ENCODE results near the gene EML6.
A peak's percentile ranks its signal among the peaks of the same experiment; 100 is the strongest.

Gene EML6

GRCh38 chr2:54701029-54701428 is 22.4 kb upstream of the EML6 start:
- Histone ChIP-seq H3K9me3 (ENCODE audit: low read depth, low read length) (no peaks in the 10 kb centered on the region), H3K36me3 (ENCODE audit: insufficient read depth, low read length) (no peaks in the 10 kb centered on the region), H3K9ac (ENCODE audit: insufficient read length) (no peak overlapping the region), H3K27ac (no peak overlapping the region), H3K4me3 (no peak overlapping the region)
- DNase-seq (ENCODE audit: low read depth, low spot score): no peak
- TF ChIP-seq EZH2 (IDR thresholded peaks at IDR 0.05): no peak
- no peak for TF ChIP-seq POLR2AphosphoS5 (IDR thresholded peaks at IDR 0.05; ENCODE audit: borderline replicate concordance, low read depth, low read length)
- no peak for TF ChIP-seq FOXP2 (optimal IDR thresholded peaks at IDR 0.05; ENCODE audit: control extremely low read depth, extremely low read length, insufficient read depth)

DNA sequence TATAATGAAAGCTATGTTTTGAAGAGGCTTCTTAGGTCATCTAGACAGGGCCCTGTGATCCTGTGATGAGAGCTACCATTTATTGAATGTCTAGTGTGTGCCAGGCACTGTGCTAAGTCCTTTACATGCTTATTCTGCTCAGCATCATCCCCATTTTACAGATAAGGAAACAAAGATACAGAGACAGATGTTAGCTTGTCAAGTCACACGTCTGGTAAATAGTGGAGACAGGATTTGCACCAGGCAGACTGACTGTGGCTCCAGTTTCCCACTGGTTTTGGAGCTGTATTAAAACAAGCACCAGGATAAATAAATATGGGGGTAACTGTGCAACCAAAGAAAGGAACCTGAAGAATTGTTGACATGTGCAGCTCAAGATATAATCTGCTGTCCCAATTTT is 19.2 kb upstream of the EML6 start:
- TF ChIP-seq POLR2AphosphoS5 (IDR thresholded peaks at IDR 0.05; ENCODE audit: borderline replicate concordance, low read depth, low read length) (no peak), EZH2 (IDR thresholded peaks at IDR 0.05) (no peak), FOXP2 (optimal IDR thresholded peaks at IDR 0.05; ENCODE audit: control extremely low read depth, extremely low read length, insufficient read depth) (no peak)
- Histone ChIP-seq H3K4me3 (no peak overlapping the region), H3K9ac (ENCODE audit: insufficient read length) (no peak overlapping the region), H3K9me3 (ENCODE audit: low read depth, low read length) (no peaks in the 10 kb centered on the region), H3K27ac (no peak overlapping the region), H3K36me3 (ENCODE audit: insufficient read depth, low read length) (no peaks in the 10 kb centered on the region)
- no peak for DNase-seq (ENCODE audit: low read depth, low spot score)

- H3K36me3 ChIP-seq (ENCODE audit: insufficient read depth, low read length): no peaks in the 10 kb centered on the region
- no peaks in the 10 kb centered on the region for H3K9me3 ChIP-seq (ENCODE audit: low read depth, low read length)
- peak; percentile 66 for DNase-seq (ENCODE audit: low read depth, low spot score)
- H3K4me3 ChIP-seq: no peak overlapping the region
- no peak overlapping the region for H3K9ac ChIP-seq (ENCODE audit: insufficient read length)
- TF ChIP-seq FOXP2 (optimal IDR thresholded peaks at IDR 0.05; ENCODE audit: control extremely low read depth, extremely low read length, insufficient read depth) (no peak), POLR2AphosphoS5 (IDR thresholded peaks at IDR 0.05; ENCODE audit: borderline replicate concordance, low read depth, low read length) (no peak), EZH2 (IDR thresholded peaks at IDR 0.05) (no peak)
- no peak overlapping the region for H3K27ac ChIP-seq
Observed at GRCh38 chr2:54704688-54705605, 18.5 kb upstream of the EML6 start.

DNA sequence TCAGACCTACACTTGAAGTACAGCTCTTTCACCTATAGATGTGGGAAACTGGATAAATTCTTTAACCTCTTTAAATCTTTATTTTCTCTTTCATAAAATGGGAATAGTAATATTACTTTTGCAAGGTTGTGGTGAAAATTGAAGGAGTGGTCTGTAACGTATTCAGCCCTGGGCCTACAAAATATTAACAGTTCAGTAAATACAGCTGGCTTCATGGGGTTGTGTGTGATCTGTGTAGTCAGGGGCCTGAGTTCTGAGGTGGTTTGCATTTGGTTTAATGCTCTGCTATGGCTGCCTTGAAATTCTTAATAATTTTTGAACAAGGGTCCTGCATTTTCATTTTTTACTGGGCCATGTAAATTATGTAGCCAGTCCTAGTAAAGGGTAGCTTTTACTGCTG is 16.8 kb upstream of the EML6 start:
- H3K27ac ChIP-seq: no peak overlapping the region
- no peak overlapping the region for H3K9ac ChIP-seq (ENCODE audit: insufficient read length)
- TF ChIP-seq POLR2AphosphoS5 (IDR thresholded peaks at IDR 0.05; ENCODE audit: borderline replicate concordance, low read depth, low read length) (no peak), FOXP2 (optimal IDR thresholded peaks at IDR 0.05; ENCODE audit: control extremely low read depth, extremely low read length, insufficient read depth) (no peak), EZH2 (IDR thresholded peaks at IDR 0.05) (no peak)
- no peak overlapping the region for H3K4me3 ChIP-seq
- no peaks in the 10 kb centered on the region for H3K9me3 ChIP-seq (ENCODE audit: low read depth, low read length)
- DNase-seq (ENCODE audit: low read depth, low spot score): no peak
- H3K36me3 ChIP-seq (ENCODE audit: insufficient read depth, low read length): no peaks in the 10 kb centered on the region

DNA sequence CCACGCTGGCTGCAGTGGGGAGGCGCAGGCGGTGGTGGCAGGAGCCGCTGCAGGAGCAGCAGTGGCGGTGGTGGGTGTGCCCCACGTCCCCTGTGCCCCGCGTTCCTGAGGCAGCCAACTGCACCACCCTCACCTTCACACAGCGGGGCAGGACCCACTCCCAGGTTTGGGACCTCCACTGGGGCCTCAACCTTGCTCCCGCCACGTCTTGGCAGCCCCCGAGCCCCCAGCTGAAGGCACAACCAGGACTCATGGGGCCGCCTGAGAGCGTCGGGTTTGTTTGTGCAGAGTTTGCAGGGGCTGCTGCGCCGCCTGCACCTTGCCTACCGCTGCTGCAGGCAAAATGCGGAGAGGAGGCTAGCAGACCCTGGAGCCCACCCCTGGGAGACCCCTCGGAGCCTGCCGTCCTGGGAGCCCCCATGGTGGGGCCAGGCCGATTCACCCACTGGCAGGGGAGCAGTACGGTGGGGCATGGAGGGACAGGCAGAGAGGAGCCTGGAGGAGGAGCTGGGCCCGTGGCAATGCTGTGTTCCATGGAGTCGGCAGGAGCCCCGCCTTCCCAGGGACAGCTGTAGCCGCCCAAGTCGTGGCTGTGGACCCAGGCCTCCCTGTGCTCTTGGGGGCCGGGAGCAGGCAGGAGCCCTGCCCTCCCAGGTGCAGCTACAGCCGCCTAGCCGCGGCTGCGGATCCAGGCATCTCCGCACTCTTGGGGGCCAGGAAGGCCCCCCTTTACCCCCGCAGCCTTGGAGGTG is 14.7 kb upstream of the EML6 start:
- no peaks in the 10 kb centered on the region for H3K36me3 ChIP-seq (ENCODE audit: insufficient read depth, low read length)
- no peak for TF ChIP-seq EZH2 (IDR thresholded peaks at IDR 0.05)
- no peak for TF ChIP-seq FOXP2 (optimal IDR thresholded peaks at IDR 0.05; ENCODE audit: control extremely low read depth, extremely low read length, insufficient read depth)
- no peak for TF ChIP-seq POLR2AphosphoS5 (IDR thresholded peaks at IDR 0.05; ENCODE audit: borderline replicate concordance, low read depth, low read length)
- DNase-seq (ENCODE audit: low read depth, low spot score): no peak
- H3K27ac ChIP-seq: no peak overlapping the region
- H3K9ac ChIP-seq (ENCODE audit: insufficient read length): no peak overlapping the region
- no peaks in the 10 kb centered on the region for H3K9me3 ChIP-seq (ENCODE audit: low read depth, low read length)
- H3K4me3 ChIP-seq: no peak overlapping the region

GRCh38 chr2:54709336-54709809 is 14.1 kb upstream of the EML6 start:
- DNase-seq (ENCODE audit: low read depth, low spot score): no peak
- TF ChIP-seq EZH2 (IDR thresholded peaks at IDR 0.05) (no peak), FOXP2 (optimal IDR thresholded peaks at IDR 0.05; ENCODE audit: control extremely low read depth, extremely low read length, insufficient read depth) (no peak), POLR2AphosphoS5 (IDR thresholded peaks at IDR 0.05; ENCODE audit: borderline replicate concordance, low read depth, low read length) (no peak)
- no peak overlapping the region for H3K4me3 ChIP-seq

DNA sequence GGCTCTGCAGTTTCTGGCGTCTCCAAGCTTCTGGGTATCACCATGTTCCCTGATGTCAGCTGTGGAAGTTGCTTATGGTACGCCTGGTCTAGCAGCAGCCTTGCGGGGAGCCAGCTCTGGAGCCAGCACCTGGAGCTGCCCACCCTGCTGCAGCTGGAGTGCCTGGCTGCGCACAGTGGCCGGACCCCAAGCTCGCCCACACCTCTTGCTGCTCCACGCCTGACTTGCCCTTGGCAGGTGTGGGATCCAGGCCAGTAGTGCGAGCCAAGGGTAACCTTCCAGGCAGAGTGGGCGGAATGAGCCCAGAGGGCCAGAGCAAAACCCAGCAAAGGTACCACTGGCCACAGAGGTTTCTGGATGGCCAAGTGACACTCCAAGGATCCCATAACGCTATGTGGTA is 13.2 kb upstream of the EML6 start:
- DNase-seq (ENCODE audit: low read depth, low spot score): no peak
- H3K36me3 ChIP-seq (ENCODE audit: insufficient read depth, low read length): no peaks in the 10 kb centered on the region
- no peak for TF ChIP-seq POLR2AphosphoS5 (IDR thresholded peaks at IDR 0.05; ENCODE audit: borderline replicate concordance, low read depth, low read length)
- TF ChIP-seq EZH2 (IDR thresholded peaks at IDR 0.05): no peak
- TF ChIP-seq FOXP2 (optimal IDR thresholded peaks at IDR 0.05; ENCODE audit: control extremely low read depth, extremely low read length, insufficient read depth): no peak
- no peak overlapping the region for H3K9ac ChIP-seq (ENCODE audit: insufficient read length)
- H3K4me3 ChIP-seq: no peak overlapping the region
- no peaks in the 10 kb centered on the region for H3K9me3 ChIP-seq (ENCODE audit: low read depth, low read length)
- H3K27ac ChIP-seq: no peak overlapping the region

More at GRCh38 chr2:54709336-54709809, 14.1 kb upstream of the EML6 start:
- Histone ChIP-seq H3K36me3 (ENCODE audit: insufficient read depth, low read length) (no peaks in the 10 kb centered on the region), H3K9me3 (ENCODE audit: low read depth, low read length) (no peaks in the 10 kb centered on the region), H3K9ac (ENCODE audit: insufficient read length) (no peak overlapping the region), H3K27ac (no peak overlapping the region)

- DNase-seq (ENCODE audit: low read depth, low spot score): no peak
- Histone ChIP-seq H3K27ac (no peak overlapping the region), H3K4me3 (no peak overlapping the region), H3K9ac (ENCODE audit: insufficient read length) (no peak overlapping the region), H3K9me3 (ENCODE audit: low read depth, low read length) (no peaks in the 10 kb centered on the region), H3K36me3 (ENCODE audit: insufficient read depth, low read length) (no peaks in the 10 kb centered on the region)
- TF ChIP-seq FOXP2 (optimal IDR thresholded peaks at IDR 0.05; ENCODE audit: control extremely low read depth, extremely low read length, insufficient read depth): no peak
- no peak for TF ChIP-seq POLR2AphosphoS5 (IDR thresholded peaks at IDR 0.05; ENCODE audit: borderline replicate concordance, low read depth, low read length)
- no peak for TF ChIP-seq EZH2 (IDR thresholded peaks at IDR 0.05)
Observed at GRCh38 chr2:54712516-54712915, 10.9 kb upstream of the EML6 start.

All from SK-N-MC (cell line).